Lower leg skin (tissue), 4 donors: Measurements from ENCODE around the gene MTHFD2L. TPM values are rescaled to one million over a fixed set of nuclear protein-coding genes. Genes with fewer than 3 reads are reported as not detected.

Source experiments
- DNase-seq, 2 donors: peaks; one replicate each; pipeline ENCODE4 v3.0.0-alpha.2; 2019; ENCODE audit warnings: low spot score in 2 of 2
- H3K4me3 ChIP-seq: fragments of 200-600 bp; sonication (generic); 2 replicates; pipeline ENCODE4 v1.5.1; 2017; ENCODE audit warnings: mild to moderate bottlenecking, low read depth; ENCODE audit not compliant: poor library complexity, severe bottlenecking
- CTCF ChIP-seq, 3 donors: fragments of 450-650 bp; IDR thresholded peaks; one replicate each; pipeline ENCODE4 v1.5.1; 2016; ENCODE audit warnings: antibody characterized with exemption in 3 of 3, mild to moderate bottlenecking in 3 of 3, moderate library complexity in 2 of 3
- POLR2A ChIP-seq, 2 donors: fragments of 450-650 bp; IDR thresholded peaks; one replicate each; pipeline ENCODE4 v1.6.1; 2016 to 2017; ENCODE audit warnings: antibody characterized with exemption in 2 of 2, mild to moderate bottlenecking in 1 of 2, moderate library complexity in 1 of 2
- WGBS, 2 donors: methylation state at CpG; one replicate each; pipeline ENCODE4 v1.1.5; 2018; 5-methylcytosine and 5-hydroxymethylcytosine counted together
- intact Hi-C: fragments of 100-400 bp; cut with DNase I; formaldehyde crosslinking; loops from one replicate; pipeline ENCODE4 v1.15.0; 2023; ENCODE audit warnings: low total_unique reads
- total RNA-seq, 4 donors: library from RNA; depleted of rRNA; stranded (reverse); fragments of >200 nt; gene quantifications; one replicate each; pipeline ENCODE4 v1.1.0, GENCODE V29; 2016

Gene MTHFD2L
- total RNA-seq, 4 donors from 2014 or later, result 3.5 to 16.2 (median 10.9) TPM

- WGBS, 2 donors, result 85 to 100% methylated on average over 1 of the region's 1 CpG
- H3K4me3 ChIP-seq, result no peak overlapping the region
- TF ChIP-seq POLR2A (IDR thresholded peaks at IDR 0.05), result no peak
- no peak for TF ChIP-seq CTCF (IDR thresholded peaks at IDR 0.05)
- intact Hi-C loops, result no loop called here
- no peak for DNase-seq
These were observed 133.6 kb downstream of the MTHFD2L start for GRCh38 chr4:74291471-74291870.

- H3K4me3 ChIP-seq, result no peak overlapping the region
- intact Hi-C loops, result no loop called here
- DNase-seq, result no peak
- no peak for TF ChIP-seq POLR2A (IDR thresholded peaks at IDR 0.05)
- TF ChIP-seq CTCF (IDR thresholded peaks at IDR 0.05), result no peak
These were observed 134.4 kb downstream of the MTHFD2L start for GRCh38 chr4:74292111-74292870.

- no peak for DNase-seq
- H3K4me3 ChIP-seq, result no peak overlapping the region
- TF ChIP-seq CTCF (IDR thresholded peaks at IDR 0.05) (no peak), POLR2A (IDR thresholded peaks at IDR 0.05) (no peak)
- WGBS, 2 donors, result 80 to 83% methylated on average over 2 of the region's 2 CpGs
- intact Hi-C loops, result no loop called here
These were observed 135.6 kb downstream of the MTHFD2L start for GRCh38 chr4:74293558-74293957.

GRCh38 chr4:74294681-74295080 is 136.8 kb downstream of the MTHFD2L start:
- no peak for TF ChIP-seq POLR2A (IDR thresholded peaks at IDR 0.05)
- no peak for TF ChIP-seq CTCF (IDR thresholded peaks at IDR 0.05)
- intact Hi-C loops, result no loop called here
- WGBS, 2 donors, result 88 to 97% methylated on average over 1 of the region's 1 CpG
- DNase-seq, result no peak
- no peak overlapping the region for H3K4me3 ChIP-seq

- TF ChIP-seq CTCF (IDR thresholded peaks at IDR 0.05) (no peak), POLR2A (IDR thresholded peaks at IDR 0.05) (no peak)
- DNase-seq, result no peak
- intact Hi-C loops, result no loop called here
- H3K4me3 ChIP-seq, result no peak overlapping the region
- 79 to 83% methylated on average over 1 of the region's 1 CpG for WGBS, 2 donors
These were observed 139.6 kb downstream of the MTHFD2L start for GRCh38 chr4:74297539-74297938.
